Raji (cell line): ENCODE data around the gene TH.

ENCODE experiments used
- POLR2A ChIP-seq: IDR thresholded peaks from 2 replicates; pipeline ENCODE4 v1.6.1; 2011; ENCODE audit warnings: low read depth, low read length, control low read depth; ENCODE audit not compliant: insufficient read depth

Gene TH

GRCh38 chr11:2212411-2213251 is 41.0 kb upstream of the TH start:
- no peak for TF ChIP-seq POLR2A

GRCh38 chr11:2211113-2211971 is 39.7 kb upstream of the TH start:
- TF ChIP-seq POLR2A = no peak

- no peak for TF ChIP-seq POLR2A
Observed at GRCh38 chr11:2210366-2211112, 38.9 kb upstream of the TH start.

GRCh38 chr11:2209900-2210321 is 38.3 kb upstream of the TH start:
- TF ChIP-seq POLR2A = no peak

GRCh38 chr11:2209370-2209801 is 37.8 kb upstream of the TH start:
- no peak for TF ChIP-seq POLR2A

- no peak for TF ChIP-seq POLR2A
Observed at GRCh38 chr11:2208691-2209369, 37.2 kb upstream of the TH start.

- TF ChIP-seq POLR2A = no peak
Observed at GRCh38 chr11:2207773-2208621, 36.4 kb upstream of the TH start.

GRCh38 chr11:2207212-2207611 is 35.6 kb upstream of the TH start:
- no peak for TF ChIP-seq POLR2A

- TF ChIP-seq POLR2A = no peak
Observed at GRCh38 chr11:2205981-2206690, 34.5 kb upstream of the TH start.

GRCh38 chr11:2205214-2205720 is 33.7 kb upstream of the TH start:
- no peak for TF ChIP-seq POLR2A

- no peak for TF ChIP-seq POLR2A
Observed at GRCh38 chr11:2204361-2205213, 33.0 kb upstream of the TH start.
